ENCODE data around the gene ADGRL3.

GRCh38 chr4:62075089-62075488 lies 875.0 kb downstream of the ADGRL3 start:
- TF ChIP-seq, protein P1, sequence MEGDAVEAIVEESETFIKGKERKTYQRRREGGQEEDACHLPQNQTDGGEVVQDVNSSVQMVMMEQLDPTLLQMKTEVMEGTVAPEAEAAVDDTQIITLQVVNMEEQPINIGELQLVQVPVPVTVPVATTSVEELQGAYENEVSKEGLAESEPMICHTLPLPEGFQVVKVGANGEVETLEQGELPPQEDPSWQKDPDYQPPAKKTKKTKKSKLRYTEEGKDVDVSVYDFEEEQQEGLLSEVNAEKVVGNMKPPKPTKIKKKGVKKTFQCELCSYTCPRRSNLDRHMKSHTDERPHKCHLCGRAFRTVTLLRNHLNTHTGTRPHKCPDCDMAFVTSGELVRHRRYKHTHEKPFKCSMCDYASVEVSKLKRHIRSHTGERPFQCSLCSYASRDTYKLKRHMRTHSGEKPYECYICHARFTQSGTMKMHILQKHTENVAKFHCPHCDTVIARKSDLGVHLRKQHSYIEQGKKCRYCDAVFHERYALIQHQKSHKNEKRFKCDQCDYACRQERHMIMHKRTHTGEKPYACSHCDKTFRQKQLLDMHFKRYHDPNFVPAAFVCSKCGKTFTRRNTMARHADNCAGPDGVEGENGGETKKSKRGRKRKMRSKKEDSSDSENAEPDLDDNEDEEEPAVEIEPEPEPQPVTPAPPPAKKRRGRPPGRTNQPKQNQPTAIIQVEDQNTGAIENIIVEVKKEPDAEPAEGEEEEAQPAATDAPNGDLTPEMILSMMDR (IDR thresholded peaks at IDR 0.05; ENCODE audit: insufficient read depth, low read depth, low read length): no peak
- no peak for TF ChIP-seq EZH2 (IDR thresholded peaks at IDR 0.05; ENCODE audit: insufficient read depth, low read length)
